GM21737 (cell line): Measurements from ENCODE around the gene STK36.

Experiments
- ATAC-seq: cut with Tn5 transposase; IDR thresholded peaks from one replicate; pipeline ENCODE4 v1.9.1; 2021; ENCODE audit warnings: mild to moderate bottlenecking, moderate library complexity; ENCODE audit not compliant: unreplicated experiment

STK36 gene

DNA sequence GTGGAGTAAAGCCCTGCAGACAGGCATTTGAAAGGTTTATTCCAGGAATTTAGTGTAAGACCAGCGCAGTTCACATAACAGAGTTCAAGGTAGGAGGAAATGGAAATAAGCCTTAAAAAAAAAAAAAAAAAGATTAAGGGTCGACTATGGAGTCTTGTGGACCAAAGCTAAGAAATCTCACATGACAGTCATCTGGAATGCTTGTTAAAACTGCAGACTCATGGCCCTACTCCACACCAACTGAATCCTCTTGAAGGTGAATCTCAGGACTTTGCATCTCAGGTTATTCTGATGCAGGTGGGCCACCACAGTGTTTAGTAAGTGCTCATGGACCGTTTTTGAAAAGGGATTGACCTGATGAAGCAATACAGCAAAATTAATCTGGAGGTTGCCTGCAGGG lies 47.6 kb downstream of the STK36 start:
- no peak for ATAC-seq

DNA sequence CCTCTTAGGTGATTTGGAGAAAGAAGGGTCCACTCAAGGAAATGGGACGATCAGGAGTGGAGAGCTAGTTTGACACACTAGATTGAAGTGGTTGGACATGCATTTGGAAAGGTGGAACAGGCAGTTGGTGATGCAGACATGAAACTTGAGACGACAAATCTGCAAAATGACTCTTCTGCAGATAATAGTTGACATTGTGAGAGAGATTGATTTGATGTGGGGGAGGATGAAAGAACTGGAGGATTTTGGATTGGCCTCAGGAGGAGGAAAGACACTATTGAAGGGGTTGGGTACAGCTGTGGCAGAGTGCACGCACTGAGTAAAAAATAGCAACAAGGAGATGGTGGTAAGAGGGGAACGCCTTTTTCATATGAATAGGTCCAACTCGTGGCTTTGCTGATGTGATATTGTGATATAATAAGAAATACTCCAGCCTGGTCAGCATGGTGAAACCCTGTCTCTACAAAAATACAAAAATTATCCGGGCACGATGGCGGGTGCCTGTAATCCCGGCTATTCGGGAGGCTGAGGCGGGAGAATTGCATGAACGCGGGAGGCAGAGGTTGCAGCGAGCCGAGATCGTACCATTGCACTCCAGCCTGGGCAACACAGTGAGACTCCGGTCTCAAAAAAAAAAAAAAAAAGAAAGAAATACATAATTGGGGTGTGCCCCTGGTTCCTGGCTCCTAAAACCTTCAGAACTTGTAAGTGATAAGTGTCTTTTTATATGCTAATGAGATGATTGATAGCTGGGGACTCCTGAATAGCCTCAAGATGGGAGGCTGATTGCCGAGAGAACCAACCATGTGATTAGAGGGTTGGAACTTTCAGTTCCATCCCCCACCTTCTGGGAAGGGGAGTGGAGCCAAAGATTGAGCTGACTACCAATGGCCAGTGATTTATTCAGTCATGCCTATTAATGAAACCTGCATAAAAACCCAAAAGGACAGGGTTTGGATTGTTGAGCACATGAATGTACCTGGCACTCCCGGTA lies 48.5 kb downstream of the STK36 start:
- ATAC-seq, result no peak

- no peak for ATAC-seq
Observed at GRCh38 chr2:218721488-218721887, 49.6 kb downstream of the STK36 start.

GRCh38 chr2:218721934-218722333 lies 50.0 kb downstream of the STK36 start:
- ATAC-seq, result no peak

GRCh38 chr2:218722419-218722818 lies 50.5 kb downstream of the STK36 start:
- ATAC-seq, result no peak

GRCh38 chr2:218722876-218723785 lies 51.2 kb downstream of the STK36 start:
- no peak for ATAC-seq

- ATAC-seq, result no peak
Observed at GRCh38 chr2:218726004-218726574, 54.2 kb downstream of the STK36 start.

GRCh38 chr2:218727502-218728165 lies 55.7 kb downstream of the STK36 start:
- no peak for ATAC-seq

DNA sequence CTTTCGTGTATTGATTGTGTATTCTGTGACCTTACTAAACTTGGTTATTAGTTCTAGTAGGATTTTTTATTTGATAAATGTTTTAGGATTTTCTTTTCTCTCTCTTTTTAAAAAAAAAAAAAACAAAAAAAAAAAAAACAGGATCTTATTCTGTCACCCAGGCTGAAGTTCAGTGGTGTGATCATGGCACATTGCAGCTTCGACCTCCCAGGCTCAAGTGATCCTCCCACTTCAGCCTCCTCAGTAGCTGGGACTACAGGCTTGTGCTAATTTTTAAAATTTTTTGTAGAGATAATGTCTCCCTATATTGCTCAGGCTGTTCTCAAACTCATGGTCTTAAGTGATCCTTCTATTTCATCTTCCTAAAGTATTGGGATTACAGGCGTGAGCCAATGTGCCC lies 57.8 kb downstream of the STK36 start:
- ATAC-seq, result no peak

DNA sequence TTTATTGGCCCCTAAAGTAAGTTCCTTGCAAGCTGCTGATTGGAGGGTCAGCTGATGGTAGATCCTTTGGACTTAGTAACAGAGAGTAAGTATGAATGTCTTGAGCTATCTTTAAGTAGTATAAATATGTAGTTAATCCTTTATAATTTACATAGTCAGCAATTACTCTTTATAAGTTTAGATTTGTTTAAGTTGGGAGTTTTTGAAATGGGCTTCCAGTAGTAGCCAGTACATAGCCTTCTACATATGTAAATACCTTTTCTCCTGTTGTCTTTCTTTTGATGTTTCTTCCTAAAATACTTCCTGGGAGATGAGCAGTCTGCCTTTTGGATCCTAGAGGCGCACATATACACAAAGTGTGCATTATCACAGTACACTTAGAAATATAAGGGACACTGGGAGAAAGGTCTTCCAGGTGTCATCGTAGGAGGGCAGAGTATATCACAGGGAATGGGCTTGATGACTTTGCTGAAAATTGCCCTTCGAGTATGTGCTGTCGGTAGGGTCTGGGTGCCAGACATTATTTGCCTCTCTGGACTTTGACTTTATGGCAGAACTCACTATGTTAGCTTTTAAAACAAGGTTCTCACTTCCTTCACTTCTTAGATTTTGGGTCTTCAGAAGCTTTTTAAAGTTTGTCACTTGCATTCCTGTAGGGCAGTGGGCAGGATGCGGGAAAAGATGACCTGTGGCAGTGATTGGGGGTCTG lies 60.3 kb downstream of the STK36 start:
- no peak for ATAC-seq

DNA sequence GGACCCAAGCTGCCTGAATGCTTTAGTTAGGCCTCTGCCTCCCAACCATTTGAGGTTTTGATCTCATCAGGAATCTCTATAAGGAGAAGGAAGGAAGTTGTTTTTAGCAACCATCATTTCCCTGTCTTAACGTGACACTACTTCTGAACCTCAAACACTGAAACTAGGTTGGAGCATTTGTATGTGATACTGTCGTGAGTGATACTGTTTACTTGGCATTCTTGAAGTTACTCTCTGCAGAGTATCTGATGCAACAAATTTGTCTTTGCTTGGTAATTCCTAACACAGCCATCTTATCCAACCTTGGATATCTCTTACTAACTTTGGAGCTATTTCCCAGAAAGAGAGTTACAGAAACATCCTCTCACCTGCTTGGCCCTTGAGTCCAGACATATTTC lies 60.9 kb downstream of the STK36 start:
- no peak for ATAC-seq

DNA sequence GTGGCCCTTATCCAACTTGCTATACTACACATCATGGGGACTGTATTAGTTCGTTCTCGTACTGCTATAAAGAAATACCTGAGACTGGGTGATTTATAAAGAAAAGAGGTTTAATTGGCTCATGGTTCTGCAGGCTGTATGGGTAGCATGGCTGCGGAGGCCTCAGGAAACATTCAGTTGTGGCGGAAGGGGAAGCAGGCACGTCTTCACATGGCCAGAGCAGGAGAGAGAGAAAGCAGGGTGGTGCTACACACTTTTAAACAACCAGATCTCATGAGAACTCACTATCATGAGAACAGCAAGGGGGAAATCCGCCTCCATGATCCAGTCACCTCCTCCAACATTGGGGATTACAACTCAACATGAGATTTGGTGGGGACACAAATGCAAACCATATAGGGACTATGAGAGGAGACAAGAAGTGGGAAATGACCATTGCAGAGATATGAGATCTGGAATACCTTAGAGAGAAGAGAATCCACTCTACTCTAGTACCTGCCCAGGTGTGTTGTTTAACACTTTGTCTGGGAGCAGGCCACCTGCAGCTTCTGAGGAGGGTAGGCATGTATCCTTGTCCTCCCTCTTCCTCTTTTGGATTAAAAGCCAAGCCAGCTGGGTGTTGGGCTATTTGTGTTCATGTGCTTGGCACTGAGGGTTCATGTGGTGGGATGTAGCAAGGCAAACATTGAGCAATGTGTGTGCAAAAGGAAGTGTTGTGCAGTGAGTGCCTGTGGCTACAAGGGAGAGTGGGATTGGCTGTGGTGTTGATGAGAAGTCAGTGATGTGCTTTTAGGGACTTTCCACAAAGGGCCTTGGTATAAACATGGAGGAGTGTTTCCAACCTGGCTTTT lies 61.5 kb downstream of the STK36 start:
- ATAC-seq, result peak; percentile 55

- ATAC-seq, result no peak
Observed at GRCh38 chr2:218734190-218734975, 62.5 kb downstream of the STK36 start.

GRCh38 chr2:218736531-218736930 lies 64.6 kb downstream of the STK36 start:
- no peak for ATAC-seq

- ATAC-seq, result no peak
Observed at GRCh38 chr2:218743068-218743467, 71.2 kb downstream of the STK36 start.

DNA sequence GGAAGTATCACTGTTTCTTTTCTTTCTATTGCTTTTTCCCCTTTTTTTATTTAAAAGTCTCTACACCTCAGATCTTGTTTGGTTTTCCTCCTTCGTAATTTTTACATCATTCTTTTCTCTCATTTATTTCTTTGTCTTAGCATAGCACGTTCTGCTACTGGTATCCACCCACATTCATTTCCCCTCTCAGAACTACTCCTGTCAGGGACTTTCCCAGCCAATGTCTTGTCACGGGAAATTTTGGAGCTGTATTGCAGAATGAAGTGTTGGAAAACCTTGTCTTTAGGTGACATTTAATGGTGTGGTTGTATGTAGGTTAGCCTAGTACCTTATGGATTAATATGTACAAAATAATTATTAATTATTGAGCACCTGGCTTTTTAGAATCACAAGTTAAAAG lies 72.7 kb downstream of the STK36 start:
- ATAC-seq, result no peak

DNA sequence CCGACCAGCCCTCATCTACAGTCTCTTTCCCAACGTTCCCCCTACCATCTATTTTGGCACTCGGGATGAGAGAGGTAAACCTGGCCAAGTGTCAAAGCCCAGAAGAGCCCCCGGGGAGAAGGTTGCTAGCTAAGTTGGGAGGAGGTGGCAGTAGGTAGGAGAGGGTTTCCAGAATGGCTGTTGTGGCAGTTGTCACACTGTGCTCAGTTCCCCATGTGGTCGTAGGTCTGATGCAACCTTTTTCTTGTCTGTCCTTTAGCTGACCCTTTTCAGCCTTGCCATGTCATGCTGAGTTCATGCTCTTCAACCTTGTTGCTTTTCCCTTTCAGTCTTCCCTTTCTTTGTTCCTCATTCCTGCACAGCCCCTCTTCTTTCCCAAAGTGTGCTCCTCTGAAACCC lies 73.3 kb downstream of the STK36 start:
- no peak for ATAC-seq
